HG02981 (cell line): ENCODE results near the gene RALGAPA1.

Experiments
- ATAC-seq: cut with Tn5 transposase; IDR thresholded peaks from one replicate; pipeline ENCODE4 v1.9.1; 2021; ENCODE audit warnings: mild to moderate bottlenecking, moderate library complexity; ENCODE audit not compliant: unreplicated experiment

The RALGAPA1 gene

DNA sequence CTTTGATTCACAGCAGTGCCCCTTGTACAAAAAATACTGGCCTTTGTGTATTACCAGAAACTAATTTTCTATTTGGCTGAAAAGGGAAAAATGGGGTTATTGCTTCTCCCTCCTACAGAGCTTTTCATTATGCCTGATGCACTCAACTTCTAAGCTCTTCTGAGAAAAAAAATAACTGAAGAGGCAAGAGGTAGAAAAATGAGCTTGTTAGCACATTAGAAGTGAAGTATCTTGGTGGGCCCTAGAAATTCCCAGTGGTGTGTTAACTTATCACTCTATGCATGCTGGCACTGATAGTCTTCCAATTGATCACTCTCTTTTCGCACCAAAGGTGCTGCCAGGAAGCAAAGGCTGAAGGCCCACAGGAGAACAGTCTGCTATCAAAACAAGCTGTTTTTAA lies 258.0 kb downstream of the RALGAPA1 start:
- ATAC-seq: no peak

DNA sequence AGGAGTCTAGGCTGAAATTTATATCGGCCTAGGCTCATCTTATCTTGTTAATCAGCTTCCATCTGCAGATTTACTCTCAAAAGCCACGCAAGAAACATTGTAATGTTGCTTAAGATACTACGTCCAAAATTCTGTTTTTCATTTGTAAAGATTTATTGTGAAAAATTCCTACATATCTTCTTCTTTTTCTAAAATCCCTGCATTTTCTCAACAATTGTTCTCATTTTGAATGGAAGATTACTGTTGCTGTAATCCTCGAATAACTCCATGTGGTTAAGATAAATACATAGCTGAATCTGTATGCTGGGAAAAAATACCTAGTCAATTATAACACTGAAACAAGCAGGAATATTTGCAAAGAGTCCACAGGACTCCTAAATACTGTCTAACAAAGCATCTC lies 259.5 kb downstream of the RALGAPA1 start:
- ATAC-seq: no peak

DNA sequence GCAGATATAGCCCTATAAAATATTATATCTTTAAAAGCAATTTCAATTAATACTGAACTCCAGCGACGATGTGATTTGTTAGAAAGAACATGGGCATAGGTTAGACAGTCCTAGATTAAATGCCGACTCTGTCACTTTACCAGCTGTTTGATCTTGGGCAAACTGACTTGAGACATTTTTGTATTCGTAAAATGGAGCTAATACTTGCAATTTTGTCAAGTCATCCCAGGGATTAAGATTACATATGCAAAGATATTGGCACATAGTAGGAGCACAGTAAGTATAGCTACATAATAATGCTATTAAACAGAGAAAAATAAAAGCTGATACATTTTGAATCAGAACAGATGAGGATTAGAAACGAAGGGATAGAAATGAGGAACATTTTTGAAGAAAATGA lies 266.1 kb downstream of the RALGAPA1 start:
- ATAC-seq: no peak

DNA sequence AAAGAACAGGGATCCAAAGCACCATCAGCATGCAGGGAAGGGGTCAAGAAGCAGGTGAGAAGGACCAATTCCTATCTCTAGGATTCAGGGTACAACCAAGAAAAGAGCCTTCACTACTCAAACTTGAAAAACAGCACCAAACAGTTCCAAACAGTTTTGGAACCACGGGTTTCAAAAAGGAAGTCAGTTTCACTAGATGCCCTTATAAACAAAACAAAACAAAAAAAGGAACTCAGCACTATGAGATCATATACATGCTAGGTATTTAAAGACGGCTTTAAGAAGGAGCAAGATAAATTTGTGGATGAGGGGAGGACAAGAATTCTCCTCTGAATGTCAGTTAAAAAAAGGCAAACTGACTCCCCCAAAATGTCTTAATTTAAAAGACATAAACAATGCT lies 269.1 kb downstream of the RALGAPA1 start:
- no peak for ATAC-seq

DNA sequence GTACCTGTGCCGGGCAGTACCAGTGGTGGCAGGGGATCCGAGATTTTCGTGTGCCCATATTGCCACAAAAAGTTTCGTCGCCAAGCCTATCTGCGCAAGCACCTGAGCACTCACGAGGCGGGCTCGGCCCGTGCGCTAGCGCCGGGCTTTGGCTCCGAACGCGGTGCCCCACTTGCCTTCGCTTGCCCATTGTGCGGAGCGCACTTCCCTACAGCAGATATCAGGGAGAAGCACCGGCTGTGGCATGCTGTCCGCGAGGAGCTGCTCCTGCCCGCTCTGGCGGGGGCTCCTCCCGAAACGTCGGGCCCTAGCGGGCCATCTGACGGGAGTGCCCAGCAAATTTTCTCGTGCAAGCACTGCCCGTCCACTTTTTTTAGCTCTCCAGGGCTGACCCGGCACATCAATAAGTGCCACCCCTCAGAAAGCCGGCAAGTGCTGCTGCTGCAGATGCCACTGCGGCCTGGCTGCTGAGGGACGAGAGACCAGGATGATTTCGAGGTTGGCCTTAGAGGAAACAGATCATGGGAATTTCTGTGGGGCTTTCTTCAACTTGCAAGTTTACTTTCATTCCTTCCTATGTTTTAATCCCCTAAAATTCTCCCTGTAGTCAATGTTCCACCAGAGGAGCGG lies 273.5 kb downstream of the RALGAPA1 start:
- no peak for ATAC-seq

DNA sequence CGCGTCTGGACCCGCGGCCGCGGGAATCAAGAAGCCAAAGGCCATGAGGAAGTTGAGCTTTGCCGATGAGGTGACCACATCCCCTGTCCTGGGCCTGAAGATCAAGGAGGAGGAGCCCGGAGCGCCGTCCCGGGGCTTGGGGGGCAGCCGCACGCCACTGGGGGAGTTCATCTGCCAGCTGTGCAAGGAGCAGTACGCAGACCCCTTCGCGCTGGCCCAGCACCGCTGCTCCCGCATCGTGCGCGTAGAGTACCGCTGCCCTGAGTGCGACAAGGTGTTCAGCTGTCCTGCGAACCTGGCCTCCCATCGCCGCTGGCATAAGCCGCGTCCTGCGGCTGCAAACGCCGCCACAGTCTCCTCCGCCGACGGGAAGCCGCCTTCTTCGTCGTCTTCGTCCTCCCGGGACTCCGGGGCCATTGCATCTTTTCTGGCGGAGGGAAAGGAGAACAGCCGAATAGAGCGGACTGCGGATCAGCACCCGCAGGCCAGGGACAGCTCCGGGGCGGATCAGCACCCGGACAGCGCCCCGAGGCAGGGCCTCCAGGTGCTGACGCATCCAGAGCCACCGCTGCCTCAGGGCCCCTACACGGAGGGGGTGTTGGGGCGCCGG lies 274.1 kb downstream of the RALGAPA1 start:
- ATAC-seq: peak; percentile 57

DNA sequence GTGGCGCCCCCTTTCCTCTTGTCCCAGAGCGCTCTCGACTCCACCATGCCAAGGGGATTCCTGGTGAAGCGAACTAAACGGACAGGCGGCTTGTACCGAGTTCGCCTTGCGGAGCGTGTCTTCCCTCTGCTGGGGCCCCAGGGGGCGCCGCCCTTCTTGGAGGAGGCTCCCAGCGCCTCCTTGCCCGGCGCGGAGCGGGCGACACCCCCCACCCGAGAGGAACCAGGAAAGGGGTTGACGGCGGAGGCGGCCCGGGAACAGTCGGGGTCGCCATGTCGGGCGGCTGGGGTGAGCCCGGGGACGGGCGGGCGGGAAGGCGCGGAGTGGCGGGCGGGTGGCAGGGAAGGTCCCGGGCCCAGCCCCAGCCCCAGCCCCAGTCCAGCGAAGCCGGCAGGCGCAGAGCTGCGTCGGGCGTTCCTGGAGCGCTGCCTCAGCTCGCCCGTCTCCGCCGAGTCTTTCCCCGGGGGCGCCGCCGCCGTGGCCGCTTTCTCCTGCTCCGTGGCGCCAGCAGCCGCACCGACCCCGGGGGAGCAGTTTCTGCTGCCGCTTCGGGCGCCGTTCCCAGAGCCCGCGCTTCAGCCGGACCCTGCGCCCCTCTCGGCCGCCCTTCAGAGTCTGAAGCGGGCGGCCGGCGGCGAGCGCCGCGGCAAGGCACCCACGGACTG lies 274.8 kb downstream of the RALGAPA1 start:
- peak; percentile 23 for ATAC-seq

DNA sequence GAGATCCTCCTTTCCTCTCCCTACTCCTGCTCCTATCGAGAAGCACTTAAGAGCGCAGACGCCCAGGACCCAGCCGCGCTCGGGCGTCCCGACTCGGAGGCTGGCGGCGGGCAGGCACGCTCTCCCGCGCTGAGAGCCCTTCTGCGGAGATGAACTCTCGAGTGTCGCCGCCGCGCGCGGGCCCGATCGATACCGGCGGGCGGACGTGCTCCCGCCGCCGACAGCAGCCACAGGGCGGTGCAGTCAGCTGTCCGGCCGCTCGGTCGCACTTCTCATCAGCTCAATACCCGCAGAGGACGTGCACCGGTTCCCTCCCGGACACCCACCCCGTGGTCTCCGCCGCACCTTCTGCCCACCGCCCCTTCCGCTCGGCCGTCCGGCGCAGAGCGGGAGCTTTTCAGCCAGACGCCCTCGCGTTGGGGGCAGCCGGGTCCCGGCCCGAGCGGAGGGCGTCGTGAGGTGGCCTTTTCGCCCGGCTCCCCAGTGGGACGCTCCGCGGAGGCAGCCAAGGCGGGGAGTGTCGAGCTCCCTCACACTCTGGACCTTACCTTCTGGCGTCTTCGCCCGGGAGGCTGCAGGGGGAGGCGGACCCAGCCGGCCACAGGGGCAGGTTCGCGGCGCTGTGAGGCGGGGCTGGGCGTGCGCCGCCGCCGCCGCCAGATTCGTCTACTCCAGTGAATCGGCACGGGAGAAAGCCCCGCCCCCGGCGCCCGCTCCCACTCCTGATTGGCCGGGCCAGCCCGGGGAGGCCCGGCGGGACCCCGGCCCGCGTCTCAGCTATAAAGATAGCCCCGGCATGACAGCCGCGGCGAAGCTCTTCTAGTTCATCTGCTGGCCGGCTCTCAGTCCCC lies 275.5 kb downstream of the RALGAPA1 start, which contains the start of gene INSM2:
Gene INSM2, plus strand, starts transcription at position 808 of the 851 bp plus-strand sequence. CDS start 89 bp downstream, outside the sequence.
- ATAC-seq: peak; percentile 72

DNA sequence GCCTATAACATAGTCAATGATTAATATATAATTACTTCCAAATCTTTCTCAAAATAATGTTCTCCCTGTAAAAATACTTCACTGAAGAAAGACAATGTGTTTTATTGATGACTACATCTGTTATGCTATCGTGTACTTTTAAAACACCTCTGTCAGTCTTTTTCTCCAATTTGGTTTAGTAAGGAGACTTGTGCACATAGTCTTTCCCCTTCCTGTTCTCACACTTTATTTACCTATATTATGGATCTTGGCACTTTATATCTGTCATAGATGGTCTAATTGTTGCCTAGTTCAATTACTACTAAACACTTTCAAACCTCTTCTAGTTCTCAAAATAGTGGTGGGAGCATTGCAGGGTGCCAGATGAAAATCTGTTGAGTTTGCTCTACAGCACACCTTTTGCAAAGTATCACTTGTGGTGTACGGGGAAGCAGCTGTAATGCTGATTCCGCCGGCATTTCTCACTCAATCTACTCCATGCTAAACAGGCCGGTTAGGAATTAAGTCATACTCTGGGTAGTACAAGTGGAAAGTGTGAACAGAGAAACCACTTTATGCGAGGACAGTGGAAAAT lies 276.2 kb downstream of the RALGAPA1 start:
- ATAC-seq: no peak

DNA sequence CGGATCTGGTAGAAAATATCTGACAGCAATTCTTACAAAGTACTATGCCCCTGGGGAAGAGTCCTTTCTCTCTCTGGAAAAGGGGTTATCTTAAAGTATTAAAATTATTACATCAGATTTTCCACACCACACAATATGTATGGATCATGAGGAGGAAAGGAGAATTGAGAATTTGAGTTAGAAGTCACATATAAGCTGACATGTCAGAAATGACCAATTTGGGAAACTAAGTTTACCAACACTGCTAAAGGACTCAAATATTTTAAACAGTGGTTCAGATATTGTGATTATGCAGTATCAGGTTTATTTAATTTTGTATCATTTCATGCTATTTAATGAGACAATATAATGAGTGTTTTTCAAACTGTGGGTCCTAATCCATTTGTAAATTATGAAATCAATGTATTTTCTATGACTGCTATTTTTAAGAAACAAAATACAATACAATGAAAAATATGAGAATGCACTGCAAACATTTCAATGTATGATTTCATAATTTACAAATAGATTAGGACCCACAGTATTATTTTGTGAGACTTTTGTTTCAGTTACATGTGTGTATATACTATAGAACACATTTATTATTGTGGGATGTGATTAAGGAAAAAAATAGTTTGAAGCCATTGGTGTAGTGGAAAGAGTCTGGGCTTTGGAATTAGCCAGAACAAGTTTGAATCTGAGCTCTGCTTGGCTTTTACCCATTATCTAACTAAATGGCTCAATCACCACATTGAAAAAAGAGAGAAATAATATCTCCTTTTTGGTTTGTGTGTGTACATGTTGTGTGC lies 276.9 kb downstream of the RALGAPA1 start:
- ATAC-seq: no peak

DNA sequence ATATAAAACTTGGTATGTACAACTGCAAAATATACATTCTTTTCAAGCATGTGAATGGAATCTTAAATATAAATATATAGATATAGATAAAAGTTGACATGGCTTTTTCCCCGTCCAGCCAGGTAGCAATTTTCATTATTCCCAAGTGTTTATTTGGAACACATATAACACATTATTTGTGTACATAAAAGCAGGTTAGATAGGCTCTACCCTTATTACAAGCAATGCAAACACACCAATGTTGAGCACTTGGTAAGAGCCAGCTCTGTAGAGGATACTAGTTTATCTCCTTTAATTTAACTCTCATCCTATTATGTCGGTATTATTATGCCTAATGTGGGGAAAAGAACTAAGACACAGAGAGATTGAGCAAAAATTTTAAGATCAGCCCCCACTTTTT lies 282.1 kb downstream of the RALGAPA1 start:
- ATAC-seq: no peak

DNA sequence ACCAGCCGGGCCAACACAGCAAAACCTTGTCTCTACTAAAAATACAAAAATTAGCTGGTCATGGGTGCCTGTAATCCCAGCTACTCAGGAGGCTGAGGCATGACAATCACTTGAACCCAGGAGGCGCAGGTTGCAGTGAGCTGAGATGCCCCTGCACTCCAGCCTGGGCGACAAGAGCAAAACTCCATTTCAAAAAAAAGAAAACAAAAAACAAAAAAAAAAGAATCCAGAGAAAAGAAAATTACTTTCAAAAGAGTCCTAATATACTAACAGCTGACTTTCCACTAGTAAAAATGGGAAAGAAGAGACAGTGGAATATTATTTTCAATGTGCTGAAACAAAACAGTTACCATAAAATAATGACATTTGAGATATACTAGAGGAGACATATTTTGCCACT lies 283.4 kb downstream of the RALGAPA1 start:
- ATAC-seq: no peak

DNA sequence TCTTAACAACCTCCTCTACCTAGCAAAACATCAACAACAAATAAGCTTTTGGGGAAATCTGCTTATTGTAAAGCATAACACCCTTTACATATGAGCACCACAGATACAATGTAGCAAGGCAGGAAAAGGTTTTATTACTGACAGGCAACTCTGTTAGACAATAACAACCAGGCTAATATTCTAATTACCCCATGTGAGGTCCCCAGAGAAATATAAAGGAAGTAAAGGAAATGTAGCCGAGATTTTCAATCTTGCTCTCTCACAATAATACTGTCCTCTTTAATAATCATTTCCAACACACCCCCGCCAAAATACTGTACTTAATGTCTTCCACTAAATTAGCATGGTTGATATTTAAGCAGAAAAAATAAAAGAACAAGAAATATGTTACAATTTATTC lies 289.1 kb downstream of the RALGAPA1 start:
- ATAC-seq: no peak

DNA sequence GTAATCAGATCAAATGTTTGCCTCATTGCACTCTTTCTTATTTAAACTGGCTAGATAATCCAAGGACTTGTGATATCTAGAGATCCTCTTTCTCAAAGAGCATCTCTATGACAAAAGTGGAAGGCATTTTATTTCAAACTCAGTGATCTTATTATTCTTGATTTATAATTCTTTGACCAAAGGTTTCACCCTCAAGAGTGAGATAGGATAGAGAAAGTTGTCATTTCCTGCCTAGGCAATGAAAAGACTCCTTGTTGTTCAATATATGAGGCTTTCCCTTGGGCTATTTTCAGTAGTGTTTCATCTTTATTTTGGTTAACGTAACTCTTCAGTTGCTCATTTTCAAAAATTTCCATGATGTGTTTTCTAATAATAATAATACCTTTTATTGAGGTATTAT lies 293.2 kb downstream of the RALGAPA1 start:
- ATAC-seq: no peak

DNA sequence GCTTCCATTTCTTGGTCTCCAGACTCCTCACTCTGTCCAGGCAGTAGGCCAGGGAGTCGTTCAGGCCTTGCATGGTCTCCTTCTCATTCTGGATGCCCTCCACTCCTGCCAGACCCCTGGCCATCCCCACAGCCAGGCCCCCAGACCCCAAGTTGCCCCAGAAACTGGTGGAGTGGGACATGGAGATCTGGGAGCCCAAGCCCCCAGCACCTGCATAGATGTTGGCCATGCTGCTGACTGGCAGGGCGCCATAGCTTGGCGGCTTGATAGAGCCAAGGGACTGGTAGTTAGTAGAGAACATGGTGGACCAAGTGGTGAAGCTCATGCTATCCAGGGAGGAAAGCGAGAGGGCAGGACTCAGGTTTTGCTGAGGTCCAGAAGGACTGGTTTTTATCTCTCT lies 296.3 kb downstream of the RALGAPA1 start:
- ATAC-seq: no peak

DNA sequence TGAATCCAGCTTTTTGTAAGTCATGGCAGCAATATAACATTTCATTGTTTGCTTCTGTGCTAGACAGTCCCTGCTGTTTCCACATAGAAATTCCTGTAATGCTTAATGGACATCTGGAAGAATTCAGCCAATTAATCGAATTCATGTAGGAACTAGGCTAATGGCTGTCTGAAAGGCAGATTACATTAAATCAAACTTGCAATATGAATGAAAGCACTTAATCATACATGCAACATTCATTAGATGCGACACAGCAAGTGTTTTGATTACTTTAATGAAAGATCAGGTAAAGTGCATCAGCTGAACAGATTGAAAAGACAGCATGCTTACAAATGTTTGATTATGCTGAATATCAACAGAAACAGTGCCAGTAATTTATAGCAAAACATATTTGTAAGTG lies 299.2 kb downstream of the RALGAPA1 start:
- no peak for ATAC-seq

DNA sequence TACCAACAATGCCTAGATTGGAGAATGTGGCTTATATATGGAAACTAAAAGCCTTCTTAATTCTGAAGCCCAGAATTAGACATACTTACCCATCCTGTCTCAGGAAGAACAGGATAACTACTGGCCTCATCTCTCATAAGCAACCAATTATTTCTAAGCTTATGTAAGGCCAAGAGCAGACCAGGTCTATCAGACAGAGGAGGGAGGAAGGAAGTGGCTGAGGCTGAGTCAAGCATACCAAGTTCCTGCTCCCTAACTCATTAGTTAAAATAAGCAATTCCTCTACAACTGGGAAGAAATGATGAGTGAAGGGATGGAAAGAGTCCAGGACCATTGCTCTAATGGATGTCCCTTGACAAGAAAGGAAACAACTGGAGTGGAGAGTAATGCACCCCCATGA lies 302.2 kb downstream of the RALGAPA1 start:
- no peak for ATAC-seq

DNA sequence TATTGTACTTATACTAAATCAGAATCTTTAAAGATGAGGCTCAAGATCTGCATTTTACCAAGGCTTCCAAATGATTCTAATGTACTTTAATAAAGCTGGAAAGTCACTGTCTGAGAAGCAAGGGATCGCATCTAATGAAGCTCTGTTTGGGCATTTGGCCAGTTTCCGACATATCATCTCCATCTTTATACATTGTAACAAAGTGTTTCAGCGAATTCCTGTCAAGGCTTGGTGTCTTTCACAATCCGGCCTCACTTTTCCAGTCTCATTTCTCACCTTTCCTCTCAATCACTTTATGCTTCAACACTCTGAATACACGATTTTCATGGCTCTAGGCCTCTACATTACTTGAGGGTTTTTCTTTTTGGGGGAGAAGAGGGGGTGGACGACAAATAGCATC lies 302.6 kb downstream of the RALGAPA1 start:
- ATAC-seq: no peak

DNA sequence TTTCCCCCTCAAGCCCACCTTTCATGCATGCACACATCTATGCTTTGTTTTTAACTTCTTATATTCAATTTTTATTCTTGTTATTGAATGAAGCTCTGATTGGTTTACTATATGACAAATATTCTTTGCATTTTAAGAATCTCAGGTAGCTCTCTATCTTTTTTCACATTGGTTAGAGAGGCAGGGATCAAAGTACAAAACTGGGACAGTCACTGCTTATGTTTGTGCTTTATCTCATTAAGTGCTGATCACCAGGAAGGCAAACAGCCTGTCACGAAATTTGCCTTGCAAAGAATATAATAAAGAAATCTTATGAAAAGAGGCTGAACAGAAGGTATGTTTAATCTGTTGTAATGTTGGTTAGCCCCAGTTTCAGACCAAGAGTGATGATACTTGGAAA lies 304.8 kb downstream of the RALGAPA1 start:
- no peak for ATAC-seq

DNA sequence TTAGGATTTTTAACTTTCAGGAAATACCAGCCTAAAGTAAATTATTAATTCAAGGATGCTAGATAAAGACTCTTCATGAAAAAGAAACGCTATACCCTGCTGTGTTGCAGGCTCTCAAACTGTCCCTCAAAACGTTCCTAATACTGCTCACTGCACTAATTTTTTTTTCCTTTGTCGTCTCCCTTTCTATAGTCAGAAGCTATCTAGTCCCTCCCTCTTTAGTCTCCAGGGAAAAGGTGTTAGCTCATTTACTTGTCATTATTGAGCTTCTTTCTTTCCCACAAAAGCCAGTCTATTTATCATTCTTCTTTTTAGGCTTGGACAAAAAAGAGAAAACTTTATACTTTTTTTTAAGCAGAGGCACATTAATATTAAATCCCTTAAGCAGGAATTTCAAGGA lies 305.4 kb downstream of the RALGAPA1 start:
- ATAC-seq: no peak
